NCI-H1105 treated with DMSO at 0.1 percent for 48 hours (cell line): ENCODE data around the gene INPP5D.
"Not testable (repeated sequence)": the region's sequence is repeated elsewhere in the genome, so short reads cannot be mapped to it uniquely, and the experiment has no call there.

Experiments
- DNase-seq: peaks from one replicate; lab custom pipeline; 2025; lab: John Stamatoyannopoulos, UW

INPP5D gene

GRCh38 chr2:233092432-233093165 is 32.5 kb downstream of the INPP5D start:
- no peak for DNase-seq

DNA sequence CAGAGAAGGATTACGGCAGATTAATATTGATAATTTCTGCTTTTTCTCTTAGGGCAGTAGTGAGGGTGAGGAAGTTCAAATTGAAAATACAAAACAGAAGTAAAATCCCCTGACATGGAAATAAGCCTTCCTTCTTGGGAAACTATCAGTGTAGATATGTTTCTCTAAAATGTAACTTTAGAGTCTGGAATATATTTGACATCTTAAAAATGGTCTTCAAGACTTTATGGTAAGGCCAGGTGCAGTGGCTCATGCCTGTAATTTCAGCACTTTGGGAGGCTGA is 33.0 kb downstream of the INPP5D start:
- no peak for DNase-seq

DNA sequence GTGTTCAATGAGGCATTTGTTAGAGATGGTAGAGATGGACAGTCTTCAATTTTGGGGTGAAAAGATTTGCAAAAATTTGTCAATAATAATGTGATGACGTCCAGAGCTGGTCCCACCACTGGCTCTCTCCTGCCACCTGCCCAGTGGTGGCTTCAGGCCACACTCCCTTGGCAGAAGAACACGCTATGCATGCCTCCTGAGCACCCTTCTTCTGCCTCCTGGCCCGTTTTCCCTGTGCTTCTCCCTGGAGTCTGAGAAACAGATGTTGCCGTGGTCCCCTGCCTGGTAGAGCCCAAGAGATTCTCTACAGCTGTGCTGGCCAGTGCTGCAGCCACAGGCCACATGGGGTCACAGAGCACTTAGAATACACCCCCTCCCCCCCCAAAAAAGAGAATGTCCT is 33.6 kb downstream of the INPP5D start:
- DNase-seq: no peak

GRCh38 chr2:233094614-233095013 is 34.5 kb downstream of the INPP5D start:
- DNase-seq: no peak

DNA sequence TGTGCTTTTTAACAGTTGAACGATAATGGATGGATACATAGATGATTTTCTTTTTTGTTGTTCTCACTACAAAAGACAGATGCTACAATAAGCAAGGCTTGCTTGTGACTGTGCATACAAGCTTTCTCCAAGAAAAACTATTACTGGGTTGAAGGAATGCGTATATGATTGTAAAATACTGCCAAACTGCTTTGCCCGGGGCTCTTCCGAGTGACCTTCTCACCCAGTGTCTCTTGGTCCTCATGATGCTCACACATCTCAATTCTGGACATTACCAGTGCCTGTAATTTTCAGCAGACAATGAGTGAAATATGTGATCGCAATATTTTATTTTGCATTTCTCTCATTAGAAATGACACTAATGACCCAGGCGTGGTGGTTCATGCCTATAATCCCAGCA is 35.9 kb downstream of the INPP5D start:
- no peak for DNase-seq

DNA sequence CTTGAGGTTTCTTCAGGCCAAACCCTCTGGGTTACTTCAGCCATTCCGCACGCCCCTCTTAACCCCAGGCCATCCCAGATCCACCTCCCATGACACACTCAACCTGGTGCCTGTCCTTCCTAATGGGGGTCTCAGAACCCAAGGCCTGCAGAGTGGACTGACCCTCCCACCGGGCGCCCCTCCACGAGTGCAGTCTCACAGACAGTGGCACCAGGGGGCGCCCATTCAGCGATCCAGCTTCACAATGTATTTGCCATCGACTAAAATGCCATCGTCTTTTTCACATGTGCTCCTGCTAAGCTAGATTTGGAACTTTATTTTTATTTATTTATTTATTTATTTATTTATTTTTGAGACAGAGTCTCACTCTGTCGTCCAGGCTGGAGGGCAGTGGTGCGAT is 38.5 kb downstream of the INPP5D start:
- no peak for DNase-seq

GRCh38 chr2:233099820-233100191 is 39.7 kb downstream of the INPP5D start:
- not testable (repeated sequence) for DNase-seq

DNA sequence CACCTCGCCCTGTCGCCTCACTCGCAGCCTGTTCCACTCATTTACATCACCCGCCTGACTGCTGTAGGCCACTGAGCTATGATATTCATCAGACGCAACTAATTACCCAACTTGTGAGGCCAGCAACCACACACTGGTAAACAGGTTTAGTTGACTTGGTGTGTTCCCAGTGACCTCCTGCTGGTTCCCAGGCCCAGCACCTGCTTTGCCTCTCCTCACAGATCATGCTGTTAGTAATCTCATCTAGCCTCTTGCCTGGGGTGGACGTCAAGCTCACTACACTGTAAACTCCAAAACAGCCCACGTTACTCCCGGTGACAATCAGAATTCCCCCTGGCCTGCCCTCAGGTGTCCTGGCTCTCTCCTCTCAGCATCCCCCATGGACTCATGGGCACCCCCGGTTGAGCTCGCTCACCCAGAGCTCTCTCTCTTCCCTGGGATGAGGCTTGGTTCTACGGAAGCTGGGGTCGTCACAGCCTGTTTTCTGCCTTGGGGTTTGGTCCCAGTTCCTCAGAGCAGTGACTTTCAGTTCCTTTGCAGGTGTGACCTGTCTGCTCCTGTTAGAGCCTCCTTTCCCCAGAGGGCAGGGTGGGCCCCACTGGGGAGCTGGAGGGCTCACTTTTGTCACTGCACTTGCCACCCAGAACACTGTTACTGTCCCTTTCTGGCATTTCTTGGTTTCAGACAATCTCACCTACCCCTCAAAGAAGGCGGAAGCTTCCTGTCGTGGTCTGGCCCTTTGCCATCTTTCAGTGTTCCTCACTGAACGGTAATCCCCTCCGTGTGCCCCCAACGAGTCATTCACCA is 40.3 kb downstream of the INPP5D start:
- no peak for DNase-seq

DNA sequence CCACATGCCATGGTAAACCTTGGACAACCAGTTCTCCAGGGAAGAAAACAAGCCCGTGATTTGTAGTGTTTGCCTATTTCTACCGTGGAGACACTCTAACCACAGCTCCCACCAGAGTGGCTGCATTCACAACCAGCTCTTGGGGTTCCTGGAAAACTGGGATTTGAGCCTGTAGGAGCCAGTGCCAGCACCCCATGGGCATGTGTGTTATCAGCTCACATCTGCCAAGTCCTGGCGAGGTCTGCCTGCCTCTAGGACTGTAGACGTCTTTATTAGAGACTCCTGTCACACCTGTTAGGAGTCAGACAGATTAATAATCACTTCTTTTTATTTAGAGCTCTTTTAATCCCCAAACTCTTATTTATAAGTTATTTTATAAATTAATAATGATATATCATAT is 41.0 kb downstream of the INPP5D start:
- no peak for DNase-seq

GRCh38 chr2:233101816-233102215 is 41.7 kb downstream of the INPP5D start:
- no peak for DNase-seq

DNA sequence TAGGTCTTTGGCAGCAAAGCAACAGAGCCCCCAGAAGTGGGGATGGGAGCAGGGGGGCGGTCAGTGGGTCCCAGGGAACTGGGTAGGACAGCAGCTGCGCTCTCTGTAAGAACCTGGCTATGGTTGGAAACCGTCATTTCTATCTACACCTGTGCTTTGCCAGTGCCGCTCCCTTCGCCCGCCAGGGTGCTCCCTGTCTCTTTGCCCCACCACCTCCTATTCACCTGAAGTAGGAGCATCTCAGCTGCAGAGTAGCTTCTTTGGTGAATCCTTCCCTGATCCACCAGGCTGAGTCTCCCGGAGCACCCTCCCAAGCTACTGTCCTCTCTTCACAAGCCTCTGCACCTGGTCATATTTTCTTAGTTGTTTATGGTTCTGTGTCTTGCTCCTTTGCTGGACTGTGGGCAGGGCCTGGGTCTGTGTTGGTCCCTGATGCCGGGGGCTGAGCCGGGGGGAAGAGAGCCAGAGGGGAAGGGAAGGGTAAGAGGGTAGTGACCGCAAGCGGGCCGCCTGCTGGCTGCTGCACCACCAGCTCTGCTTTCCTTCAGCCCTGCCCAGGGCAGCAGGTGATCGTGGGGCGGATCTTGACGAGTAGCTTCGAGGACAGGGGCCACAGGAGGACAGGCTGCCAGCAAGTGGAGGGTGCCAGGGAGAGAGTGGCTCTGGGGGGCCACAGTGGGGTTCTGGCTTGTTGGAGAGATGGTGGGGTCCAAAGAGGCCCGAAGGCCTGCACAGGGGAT is 45.2 kb downstream of the INPP5D start:
- DNase-seq: no peak

DNA sequence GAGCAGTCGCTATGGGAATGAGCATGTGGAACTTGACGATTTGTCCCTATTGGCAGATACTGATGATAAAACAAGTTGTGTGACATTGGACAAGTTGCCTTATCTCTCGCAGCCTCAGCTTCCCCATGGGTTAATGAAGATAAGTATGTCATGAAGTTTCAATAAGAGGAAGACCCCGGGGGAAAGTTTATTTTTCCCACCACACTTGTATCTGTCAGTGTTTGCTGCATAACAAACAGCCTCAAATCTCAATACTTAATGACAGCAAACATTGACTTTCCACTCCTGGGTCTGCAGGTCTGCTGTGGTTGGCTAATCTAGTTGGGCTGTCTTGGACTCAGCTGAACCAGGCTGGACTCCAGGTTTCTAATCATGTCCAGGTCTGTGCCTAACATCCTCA is 45.8 kb downstream of the INPP5D start:
- no peak for DNase-seq

DNA sequence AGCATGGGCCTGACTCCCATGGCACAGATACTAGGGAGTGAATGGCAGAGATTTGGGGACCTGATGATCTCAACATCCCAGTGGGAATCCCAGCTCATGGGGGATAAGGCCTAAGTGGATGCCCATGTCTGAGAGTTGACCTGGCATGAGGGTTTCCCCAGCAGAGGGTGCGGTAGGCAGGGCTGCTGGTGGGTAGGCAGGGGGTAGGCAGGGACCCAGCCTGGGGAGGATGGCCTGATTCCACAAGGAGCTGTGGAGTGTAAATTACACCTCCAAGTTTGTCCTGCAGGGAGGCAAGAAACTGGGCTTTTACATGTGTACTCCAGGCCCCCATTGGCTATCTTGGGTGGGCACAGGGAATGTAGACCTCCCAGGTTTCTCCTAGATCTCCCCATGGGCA is 46.9 kb downstream of the INPP5D start:
- no peak for DNase-seq

GRCh38 chr2:233107831-233108300 is 47.7 kb downstream of the INPP5D start:
- no peak for DNase-seq

DNA sequence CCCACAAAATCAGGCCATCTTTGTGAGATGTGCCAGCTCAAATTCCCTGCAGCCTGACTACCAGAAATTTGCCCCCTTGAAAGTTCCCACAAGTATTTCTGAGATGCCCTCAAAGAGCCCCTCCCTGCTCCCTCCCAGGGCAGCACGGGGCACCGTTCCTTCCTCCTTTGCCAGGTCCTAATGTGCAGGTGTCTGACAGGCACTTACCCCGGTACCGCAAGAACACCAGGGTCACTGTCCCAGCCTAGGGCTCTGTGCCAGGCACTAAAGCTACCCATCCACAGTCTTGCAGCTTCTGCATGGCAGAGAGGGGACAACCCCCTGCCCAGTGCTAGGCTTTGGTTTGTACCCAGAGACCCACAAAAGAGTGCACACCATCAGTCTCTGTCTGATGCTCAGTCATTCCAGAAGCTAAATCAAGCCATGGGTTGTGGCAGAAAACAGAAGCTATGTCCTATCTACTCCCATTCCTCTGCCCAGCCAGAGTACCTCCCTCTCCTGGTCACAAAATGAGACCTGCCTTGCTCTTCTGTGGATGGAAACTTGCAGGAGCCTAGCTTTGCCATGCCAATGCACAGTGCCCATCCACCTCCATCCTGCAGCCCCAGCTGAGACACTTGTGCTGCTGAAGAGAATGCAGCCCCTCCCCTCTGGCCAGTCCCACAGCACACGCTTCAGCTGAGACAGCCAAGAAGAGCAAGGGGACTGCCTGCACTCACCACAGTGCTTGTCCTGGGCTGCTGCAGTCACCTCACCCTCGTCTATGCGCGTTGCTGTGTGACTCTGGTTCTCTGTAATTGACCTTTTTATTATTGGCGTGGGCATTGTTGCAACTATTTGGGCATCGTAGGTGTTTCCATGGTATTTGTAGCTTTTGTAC is 48.7 kb downstream of the INPP5D start:
- no peak for DNase-seq

DNA sequence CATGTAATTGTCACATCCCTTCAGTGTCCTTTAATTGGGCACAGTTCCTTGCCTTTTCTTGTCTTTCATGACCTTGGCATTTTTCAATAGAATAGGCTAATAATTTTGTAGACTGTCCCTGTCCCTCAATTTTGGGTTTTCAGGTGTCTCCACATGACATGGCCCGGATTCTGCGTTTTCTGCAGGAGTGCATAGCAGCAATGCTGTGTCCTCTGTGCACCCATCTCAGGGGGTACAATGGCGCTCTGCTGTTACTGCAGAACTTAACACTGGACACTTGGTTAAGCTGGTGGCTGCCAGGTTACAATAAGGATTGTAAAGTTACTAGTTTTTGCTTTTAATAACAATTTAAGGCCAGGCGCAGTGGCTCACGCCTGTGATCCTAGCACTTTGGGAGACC is 51.3 kb downstream of the INPP5D start:
- no peak for DNase-seq

DNA sequence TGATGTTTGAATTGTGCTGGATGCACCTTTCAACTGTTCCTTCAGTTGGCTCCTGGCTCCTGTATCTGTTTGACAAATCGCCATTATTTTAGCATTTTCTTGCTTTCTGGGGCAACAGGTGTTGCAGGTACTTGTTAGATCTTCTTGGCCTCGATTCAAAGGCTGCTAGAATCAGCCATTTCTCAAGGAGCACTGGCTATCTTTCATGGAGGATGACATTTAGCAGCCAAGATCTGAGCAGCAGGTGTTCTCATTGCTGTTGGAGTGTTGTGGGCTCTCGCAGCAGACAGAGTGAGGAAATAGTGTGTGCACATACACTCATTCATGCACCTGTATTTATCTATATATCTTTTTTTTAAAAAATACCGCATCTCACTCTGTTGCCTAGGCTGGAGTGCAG is 52.2 kb downstream of the INPP5D start:
- peak; percentile 57 for DNase-seq

GRCh38 chr2:233112776-233113452 is 52.8 kb downstream of the INPP5D start:
- no peak for DNase-seq

GRCh38 chr2:233114421-233114861 is 54.3 kb downstream of the INPP5D start:
- DNase-seq: no peak

DNA sequence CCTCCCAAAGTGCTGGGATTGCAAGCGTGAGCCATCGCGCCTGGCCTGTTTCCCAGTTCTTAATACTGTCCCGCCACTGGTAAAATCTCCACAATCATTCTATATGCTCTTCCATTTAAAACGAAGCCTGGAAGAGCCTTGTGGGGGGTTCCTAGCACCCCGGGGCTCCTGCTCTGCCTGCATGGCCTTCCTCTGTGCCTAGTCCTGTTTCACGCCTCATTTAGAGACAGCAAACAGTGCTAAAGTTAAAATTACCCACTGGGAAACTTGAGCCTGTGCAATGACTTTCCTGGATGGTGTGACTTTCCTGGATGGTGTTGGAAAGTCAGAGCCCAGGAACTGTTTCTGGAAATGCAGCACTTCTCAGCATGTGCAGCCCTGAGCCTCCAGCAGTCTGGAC is 55.0 kb downstream of the INPP5D start:
- DNase-seq: no peak

DNA sequence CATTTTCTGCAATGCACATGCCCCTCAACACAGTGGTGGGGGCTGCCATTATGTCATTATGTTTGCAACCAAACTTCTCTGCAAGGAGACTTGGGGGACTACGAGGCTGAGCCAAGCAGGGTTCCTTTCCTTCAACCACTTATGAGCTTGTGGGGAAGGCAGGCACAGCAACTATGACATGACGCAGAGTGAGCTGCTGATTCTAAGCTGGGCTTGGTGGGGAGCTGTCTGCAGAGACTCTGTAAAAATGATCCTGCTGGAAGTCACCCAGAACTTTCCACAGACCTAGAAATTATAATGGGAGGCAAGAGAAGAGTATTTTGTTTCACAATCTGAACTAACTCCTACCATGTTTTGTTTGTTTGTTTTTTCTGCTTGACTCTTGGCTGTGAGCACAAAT is 55.6 kb downstream of the INPP5D start:
- no peak for DNase-seq
